Fibroblast of lung (primary cell): ENCODE results near the gene NUP210L. TPM values are rescaled to one million over a fixed set of nuclear protein-coding genes. Genes with fewer than 3 reads are reported as not detected.

Experiments used
- DNase-seq, 2 donors: peaks; one replicate each; pipeline versions ENCODE4 v3.0.0 to v3.0.0-alpha.2; 2010; ENCODE audit warnings: low read depth in 2 of 2
- H2AFZ ChIP-seq: 2 replicates; pipeline ENCODE4 v1.5.1; 2012; ENCODE audit warnings: low read length, control low read depth, inconsistent platforms
- H3K27ac ChIP-seq: 2 replicates; pipeline ENCODE4 v1.5.1; 2011; ENCODE audit warnings: low read length, control low read depth; ENCODE audit not compliant: insufficient read depth
- H3K27me3 ChIP-seq: 2 replicates; pipeline ENCODE4 v1.5.1; 2011; ENCODE audit warnings: mild to moderate bottlenecking, low read length; ENCODE audit not compliant: control insufficient read depth, insufficient read depth
- H3K36me3 ChIP-seq: 2 replicates; pipeline ENCODE4 v1.5.1; 2011; ENCODE audit warnings: low read length; ENCODE audit not compliant: control insufficient read depth, insufficient read depth
- H3K4me1 ChIP-seq: 2 replicates; pipeline ENCODE4 v1.5.1; 2011; ENCODE audit warnings: low read length; ENCODE audit not compliant: control insufficient read depth, insufficient read depth; ENCODE audit errors: extremely low read depth
- H3K4me2 ChIP-seq: 2 replicates; pipeline ENCODE4 v1.5.1; 2011; ENCODE audit warnings: low read length, control low read depth; ENCODE audit not compliant: insufficient read depth; ENCODE audit errors: extremely low read depth
- H3K4me3 ChIP-seq, 4 experiments: fragments of 200-600 bp in 1 of 4; sonication (generic) in 1 of 4; replicated peaks in 1 of 4; 2 replicates each; pipeline ENCODE4 v1.5.1; 2011 to 2016; ENCODE audit warnings: low read length in 4 of 4, low read depth in 3 of 4, mild to moderate bottlenecking in 3 of 4, control low read depth in 2 of 4, inconsistent platforms in 1 of 4, mixed read lengths in 1 of 4; ENCODE audit not compliant: insufficient read depth in 1 of 4; ENCODE audit errors: control extremely low read depth in 1 of 4
- H3K79me2 ChIP-seq: 2 replicates; pipeline ENCODE4 v1.5.1; 2012; ENCODE audit warnings: mild to moderate bottlenecking, low read length, inconsistent platforms; ENCODE audit not compliant: control insufficient read depth, insufficient read depth
- H3K9ac ChIP-seq: 2 replicates; pipeline ENCODE4 v1.5.1; 2011; ENCODE audit warnings: mild to moderate bottlenecking, low read length, control low read depth; ENCODE audit not compliant: insufficient read depth
- H3K9me3 ChIP-seq: 2 replicates; pipeline ENCODE4 v1.5.1; 2012; ENCODE audit warnings: low read depth, low read length; ENCODE audit not compliant: control insufficient read depth, insufficient read depth
- H4K20me1 ChIP-seq: 2 replicates; pipeline ENCODE4 v1.5.1; 2011; ENCODE audit warnings: low read length; ENCODE audit not compliant: control insufficient read depth, insufficient read depth; ENCODE audit errors: extremely low read depth
- CTCF ChIP-seq, 2 donors: IDR thresholded peaks in 1 of 2; conservative IDR thresholded peaks in 1 of 2; 1 replicate in 1 of 2; 2 replicates in 1 of 2; pipeline ENCODE4 v1.5.1; 2011 to 2012; ENCODE audit warnings: low read length in 2 of 2, control low read depth in 1 of 2, inconsistent platforms in 1 of 2, low read depth in 1 of 2, mild to moderate bottlenecking in 1 of 2
- EZH2 ChIP-seq: IDR thresholded peaks from 2 replicates; pipeline ENCODE4 v1.5.1; 2012; ENCODE audit warnings: low read length, control low read depth, mild to moderate bottlenecking; ENCODE audit errors: missing control alignments
- polyA plus RNA-seq, 2 donors: library from polyadenylated mRNA; depleted of rRNA in 1 of 2; stranded (reverse) in 1 of 2; unstranded in 1 of 2; fragments of >200 nt; gene quantifications; 2 replicates each; pipeline ENCODE4 v1.2.1, GENCODE V29; 2011 to 2012; ENCODE audit warnings: missing spikeins in 1 of 2
- total RNA-seq: library from RNA; depleted of rRNA; stranded (reverse); fragments of >200 nt; gene quantifications from 2 replicates; pipeline ENCODE4 v1.2.1, GENCODE V29; 2014

Gene NUP210L
- total and polyA plus RNA-seq, 2 donors (not counting 1 experiment from before 2014, with no cell fraction given), result 0.08 to 0.17 TPM

DNA sequence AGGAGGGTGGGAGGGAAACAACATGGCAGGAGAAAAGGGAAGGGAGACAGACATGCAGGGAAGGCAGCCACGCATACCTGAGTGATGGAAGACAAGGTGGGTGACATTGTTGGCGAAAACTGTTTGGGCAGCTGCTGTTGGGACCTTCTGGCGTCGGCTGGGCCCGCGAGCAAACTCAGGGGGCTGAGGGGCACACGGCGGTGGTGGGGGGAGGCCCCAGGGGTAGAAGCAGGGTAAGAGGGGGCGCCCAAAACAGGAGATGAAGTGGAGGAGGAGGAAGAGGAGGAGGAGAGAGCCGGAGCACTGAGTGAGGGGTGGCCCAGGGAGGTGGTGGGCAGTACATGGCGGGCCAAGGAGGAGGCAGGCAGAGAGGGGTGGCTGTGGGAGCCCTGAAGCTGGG, 203.7 kb downstream of the NUP210L start:
- H3K9me3 ChIP-seq, result no peaks in the 10 kb centered on the region
- no peak for DNase-seq

DNA sequence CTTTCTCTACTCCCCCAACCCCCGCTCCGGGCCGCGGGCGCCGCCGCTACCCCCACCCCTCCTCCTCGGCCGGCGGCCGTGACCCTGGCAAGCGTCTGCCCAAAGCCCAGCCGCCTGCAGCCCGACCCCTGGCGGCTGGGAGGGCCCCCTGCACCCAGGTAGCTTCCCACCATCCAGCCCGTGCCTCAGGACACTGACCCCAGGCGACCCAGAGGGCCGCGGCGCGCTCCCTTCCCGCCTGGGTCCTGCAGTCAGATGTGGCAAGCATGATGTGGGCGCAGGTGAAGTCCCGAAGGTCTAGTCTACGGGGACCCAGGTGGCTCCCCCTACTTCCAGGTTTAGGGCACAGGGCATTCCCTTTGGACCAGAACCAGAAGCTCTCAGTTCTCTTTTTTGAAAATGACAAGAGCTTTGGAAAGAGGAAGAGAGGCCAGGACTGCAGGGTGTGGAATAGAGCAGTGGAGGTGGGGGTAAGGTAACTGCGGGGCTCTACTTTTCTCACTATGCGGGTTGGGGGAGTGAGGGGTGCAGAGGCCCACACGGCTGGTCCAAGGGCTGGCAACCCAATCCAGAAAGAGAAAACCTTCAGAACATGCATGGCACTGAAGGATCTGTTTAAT, 208.1 kb downstream of the NUP210L start, which contains the start of gene DENND4B:
TSS of gene DENND4B (minus strand) at position 97 of the 620 bp plus-strand sequence. CDS start 2,344 bp downstream, outside the sequence.
- no peaks in the 10 kb centered on the region for H3K27me3 ChIP-seq
- H3K79me2 ChIP-seq, result peaks cover 15% of the 10 kb centered on the region
- peak within 1 kb of the TSS; percentile 99 for H3K4me2 ChIP-seq
- peak; percentile 64 to 73 for DNase-seq
- TF ChIP-seq CTCF (conservative IDR thresholded peaks at IDR 0.05 in 1 of 2, IDR thresholded peaks at IDR 0.05 in 1 of 2; ENCODE audit: low read depth in 1 of 2, low read length in 2 of 2) (peak; percentile 75 to 80), EZH2 (no peak)
- peaks cover 18% of the 10 kb centered on the region for H3K36me3 ChIP-seq
- H3K4me1 ChIP-seq, result peaks cover 4% of the 10 kb centered on the region
- no peaks in the 10 kb centered on the region for H3K9me3 ChIP-seq
- H3K9ac ChIP-seq, result peak within 1 kb of the TSS; percentile 94
- H3K4me3 ChIP-seq, result peak within 1 kb of the TSS; percentile 66 to 91 (median 84)
- no peaks in the 10 kb centered on the region for H4K20me1 ChIP-seq
- H3K27ac ChIP-seq, result peak within 1 kb of the TSS; percentile 94
- peak within 1 kb of the TSS; percentile 52 for H2AFZ ChIP-seq

More for the DNA sequence above, 203.7 kb downstream of the NUP210L start:
- Histone ChIP-seq H3K4me2 (no peak overlapping the region), H3K36me3 (peaks cover 20% of the 10 kb centered on the region), H4K20me1 (no peaks in the 10 kb centered on the region), H3K79me2 (peaks cover 19% of the 10 kb centered on the region), H3K27ac (no peak overlapping the region), H2AFZ (no peak overlapping the region), H3K4me1 (peaks cover 2% of the 10 kb centered on the region), H3K4me3 (no peak overlapping the region), H3K27me3 (no peaks in the 10 kb centered on the region), H3K9ac (no peak overlapping the region)
- TF ChIP-seq EZH2 (no peak), CTCF (conservative IDR thresholded peaks at IDR 0.05 in 1 of 2, IDR thresholded peaks at IDR 0.05 in 1 of 2; ENCODE audit: low read depth in 1 of 2, low read length in 2 of 2) (no peak)

DNA sequence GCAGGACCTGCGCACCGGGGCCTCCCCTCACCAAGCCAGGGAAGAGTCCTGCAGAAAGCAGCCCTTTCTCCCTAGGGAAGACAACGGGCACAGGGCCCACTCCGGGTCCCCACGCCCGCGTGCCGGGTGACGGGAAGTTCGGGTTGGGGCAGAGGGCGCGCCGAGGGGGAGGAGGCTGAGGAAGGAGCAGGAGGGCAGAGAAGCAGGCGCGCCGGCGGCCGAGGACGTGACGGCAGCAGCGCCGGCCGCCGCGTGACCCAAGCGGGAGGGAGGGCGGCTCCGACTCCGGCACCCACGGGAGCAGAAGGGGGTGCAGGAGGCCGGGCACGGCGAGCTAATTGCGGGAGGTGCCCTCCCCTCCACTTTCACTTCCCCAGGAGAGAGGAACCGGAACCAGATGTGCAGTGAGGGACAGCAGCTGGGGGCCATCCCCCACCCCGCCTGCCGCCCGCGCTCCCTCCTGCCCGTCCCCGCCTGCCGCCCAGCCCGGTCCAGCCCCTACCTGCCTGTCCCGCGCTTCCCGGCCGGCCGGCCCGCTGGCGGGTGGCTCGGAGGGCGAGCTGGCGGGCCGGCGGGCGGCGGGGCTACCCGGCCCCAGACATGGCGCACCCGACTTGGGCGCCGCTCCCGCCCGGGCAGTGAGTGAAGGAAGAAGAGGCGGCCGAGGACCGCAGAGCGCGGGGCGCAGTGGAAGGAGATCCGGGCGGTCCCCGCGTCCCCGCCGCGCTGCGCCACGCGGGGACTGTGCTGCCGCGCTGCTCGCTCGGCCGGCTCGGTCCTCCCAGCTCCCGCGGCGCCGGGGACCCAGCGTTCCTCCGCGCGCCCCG, 208.9 kb downstream of the NUP210L start:
- Histone ChIP-seq H3K79me2 (peaks cover 15% of the 10 kb centered on the region), H3K9ac (peak overlapping the region; percentile 94), H3K4me1 (peaks cover 4% of the 10 kb centered on the region), H3K4me2 (peak overlapping the region; percentile 99), H2AFZ (peak overlapping the region; percentile 52), H3K9me3 (no peaks in the 10 kb centered on the region), H3K4me3 (peak overlapping the region; percentile 66 to 91 (median 84)), H3K36me3 (peaks cover 15% of the 10 kb centered on the region), H3K27me3 (no peaks in the 10 kb centered on the region), H4K20me1 (no peaks in the 10 kb centered on the region), H3K27ac (peak overlapping the region; percentile 94)
- peak; percentile 61 to 70 for DNase-seq
- TF ChIP-seq EZH2 (no peak), CTCF (conservative IDR thresholded peaks at IDR 0.05 in 1 of 2, IDR thresholded peaks at IDR 0.05 in 1 of 2; ENCODE audit: low read depth in 1 of 2, low read length in 2 of 2) (no peak)
